ENCODE data around the gene SLC41A3.

Gene SLC41A3

GRCh38 chr3:126107203-126107939 is 23.4 kb upstream of the SLC41A3 start:
- no CpG with 5 or more reads among the region's 17 CpGs for WGBS (ENCODE audit: extremely low coverage, insufficient coverage, low lambda C conversion rate)
- Histone ChIP-seq H2BK120ac (ENCODE audit: low read depth, low read length) (no peak overlapping the region), H3K9ac (ENCODE audit: low read length) (no peak overlapping the region), H4K8ac (ENCODE audit: low read depth, low read length) (no peak overlapping the region), H3K18ac (ENCODE audit: low read length) (no peak overlapping the region), H3K4ac (ENCODE audit: low read depth, low read length) (no peak overlapping the region), H2AK5ac (ENCODE audit: low read length) (no peak overlapping the region), H2BK5ac (ENCODE audit: low read length) (no peak overlapping the region), H4K5ac (ENCODE audit: low read length) (no peak overlapping the region), H3K23ac (ENCODE audit: low read length) (no peak overlapping the region), H3K4me1 (ENCODE audit: control insufficient read depth, low read depth, low read length) (no peaks in the 10 kb centered on the region), H2BK15ac (replicated peaks; ENCODE audit: low read depth) (no peak overlapping the region), H3K79me2 (ENCODE audit: control insufficient read depth, insufficient read depth, low read length) (no peaks in the 10 kb centered on the region), H3K56ac (ENCODE audit: low read length) (no peak overlapping the region), H3K27ac (ENCODE audit: low read depth, low read length) (no peak overlapping the region), H3K36me3 (ENCODE audit: control insufficient read depth, insufficient read depth, low read length) (no peaks in the 10 kb centered on the region), H3K4me3 (ENCODE audit: low read length) (no peak overlapping the region), H3K4me2 (ENCODE audit: low read length) (no peak overlapping the region), H3K79me1 (ENCODE audit: low read length) (no peaks in the 10 kb centered on the region), H3K27me3 (ENCODE audit: insufficient read depth, low read length, poor library complexity) (no peaks in the 10 kb centered on the region)
- DNase-seq = no peak

- Histone ChIP-seq H2BK15ac (replicated peaks; ENCODE audit: low read depth) (no peak overlapping the region), H3K79me2 (ENCODE audit: control insufficient read depth, insufficient read depth, low read length) (no peaks in the 10 kb centered on the region), H3K4ac (ENCODE audit: low read depth, low read length) (no peak overlapping the region), H3K79me1 (ENCODE audit: low read length) (no peaks in the 10 kb centered on the region), H2BK5ac (ENCODE audit: low read length) (no peak overlapping the region), H3K23ac (ENCODE audit: low read length) (no peak overlapping the region), H3K27me3 (ENCODE audit: insufficient read depth, low read length, poor library complexity) (no peaks in the 10 kb centered on the region), H3K18ac (ENCODE audit: low read length) (no peak overlapping the region), H3K56ac (ENCODE audit: low read length) (no peak overlapping the region), H3K4me1 (ENCODE audit: control insufficient read depth, low read depth, low read length) (no peaks in the 10 kb centered on the region), H3K9ac (ENCODE audit: low read length) (no peak overlapping the region), H2BK120ac (ENCODE audit: low read depth, low read length) (no peak overlapping the region), H3K4me3 (ENCODE audit: low read length) (no peak overlapping the region), H3K4me2 (ENCODE audit: low read length) (no peak overlapping the region), H4K8ac (ENCODE audit: low read depth, low read length) (no peak overlapping the region), H3K36me3 (ENCODE audit: control insufficient read depth, insufficient read depth, low read length) (no peaks in the 10 kb centered on the region), H2AK5ac (ENCODE audit: low read length) (no peak overlapping the region), H4K5ac (ENCODE audit: low read length) (no peak overlapping the region), H3K27ac (ENCODE audit: low read depth, low read length) (no peak overlapping the region)
- no peak for DNase-seq
- WGBS (ENCODE audit: extremely low coverage, insufficient coverage, low lambda C conversion rate) = no CpG with 5 or more reads among the region's 21 CpGs
Measured at GRCh38 chr3:126106336-126107202, 22.6 kb upstream of the SLC41A3 start.

- Histone ChIP-seq H3K4ac (ENCODE audit: low read depth, low read length) (no peak overlapping the region), H3K27ac (ENCODE audit: low read depth, low read length) (no peak overlapping the region), H2BK120ac (ENCODE audit: low read depth, low read length) (no peak overlapping the region), H3K4me1 (ENCODE audit: control insufficient read depth, low read depth, low read length) (no peaks in the 10 kb centered on the region), H4K8ac (ENCODE audit: low read depth, low read length) (no peak overlapping the region), H3K79me2 (ENCODE audit: control insufficient read depth, insufficient read depth, low read length) (no peaks in the 10 kb centered on the region), H2BK15ac (replicated peaks; ENCODE audit: low read depth) (no peak overlapping the region), H3K4me2 (ENCODE audit: low read length) (no peak overlapping the region), H3K18ac (ENCODE audit: low read length) (no peak overlapping the region), H2BK5ac (ENCODE audit: low read length) (no peak overlapping the region), H3K79me1 (ENCODE audit: low read length) (no peaks in the 10 kb centered on the region), H3K9ac (ENCODE audit: low read length) (no peak overlapping the region), H3K4me3 (ENCODE audit: low read length) (no peak overlapping the region), H2AK5ac (ENCODE audit: low read length) (no peak overlapping the region), H3K27me3 (ENCODE audit: insufficient read depth, low read length, poor library complexity) (no peaks in the 10 kb centered on the region), H3K36me3 (ENCODE audit: control insufficient read depth, insufficient read depth, low read length) (no peaks in the 10 kb centered on the region), H4K5ac (ENCODE audit: low read length) (no peak overlapping the region), H3K23ac (ENCODE audit: low read length) (no peak overlapping the region), H3K56ac (ENCODE audit: low read length) (no peak overlapping the region)
- DNase-seq = no peak
- WGBS (ENCODE audit: extremely low coverage, insufficient coverage, low lambda C conversion rate) = no CpG with 5 or more reads among the region's 16 CpGs
Measured at GRCh38 chr3:126105691-126106187, 21.8 kb upstream of the SLC41A3 start.

GRCh38 chr3:126104742-126105605 is 21.1 kb upstream of the SLC41A3 start:
- Histone ChIP-seq H3K18ac (ENCODE audit: low read length) (no peak overlapping the region), H4K5ac (ENCODE audit: low read length) (no peak overlapping the region), H3K79me1 (ENCODE audit: low read length) (no peaks in the 10 kb centered on the region), H3K4me3 (ENCODE audit: low read length) (no peak overlapping the region), H3K56ac (ENCODE audit: low read length) (no peak overlapping the region), H3K79me2 (ENCODE audit: control insufficient read depth, insufficient read depth, low read length) (no peaks in the 10 kb centered on the region), H3K4me1 (ENCODE audit: control insufficient read depth, low read depth, low read length) (no peaks in the 10 kb centered on the region), H2BK120ac (ENCODE audit: low read depth, low read length) (no peak overlapping the region), H3K23ac (ENCODE audit: low read length) (no peak overlapping the region), H4K8ac (ENCODE audit: low read depth, low read length) (no peak overlapping the region), H2AK5ac (ENCODE audit: low read length) (no peak overlapping the region), H3K27me3 (ENCODE audit: insufficient read depth, low read length, poor library complexity) (no peaks in the 10 kb centered on the region), H3K27ac (ENCODE audit: low read depth, low read length) (no peak overlapping the region), H3K36me3 (ENCODE audit: control insufficient read depth, insufficient read depth, low read length) (no peaks in the 10 kb centered on the region), H2BK15ac (replicated peaks; ENCODE audit: low read depth) (no peak overlapping the region), H3K4me2 (ENCODE audit: low read length) (no peak overlapping the region), H2BK5ac (ENCODE audit: low read length) (no peak overlapping the region), H3K9ac (ENCODE audit: low read length) (no peak overlapping the region), H3K4ac (ENCODE audit: low read depth, low read length) (no peak overlapping the region)
- no CpG with 5 or more reads among the region's 15 CpGs for WGBS (ENCODE audit: extremely low coverage, insufficient coverage, low lambda C conversion rate)
- no peak for DNase-seq

GRCh38 chr3:126104028-126104635 is 20.2 kb upstream of the SLC41A3 start:
- Histone ChIP-seq H3K4me1 (ENCODE audit: control insufficient read depth, low read depth, low read length) (no peaks in the 10 kb centered on the region), H3K79me2 (ENCODE audit: control insufficient read depth, insufficient read depth, low read length) (no peaks in the 10 kb centered on the region), H2BK15ac (replicated peaks; ENCODE audit: low read depth) (no peak overlapping the region), H4K8ac (ENCODE audit: low read depth, low read length) (no peak overlapping the region), H3K23ac (ENCODE audit: low read length) (no peak overlapping the region), H3K27me3 (ENCODE audit: insufficient read depth, low read length, poor library complexity) (no peaks in the 10 kb centered on the region), H3K4me2 (ENCODE audit: low read length) (no peak overlapping the region), H4K5ac (ENCODE audit: low read length) (no peak overlapping the region), H2AK5ac (ENCODE audit: low read length) (no peak overlapping the region), H3K27ac (ENCODE audit: low read depth, low read length) (no peak overlapping the region), H3K56ac (ENCODE audit: low read length) (no peak overlapping the region), H2BK120ac (ENCODE audit: low read depth, low read length) (no peak overlapping the region), H3K18ac (ENCODE audit: low read length) (no peak overlapping the region), H2BK5ac (ENCODE audit: low read length) (no peak overlapping the region), H3K79me1 (ENCODE audit: low read length) (no peaks in the 10 kb centered on the region), H3K9ac (ENCODE audit: low read length) (no peak overlapping the region), H3K4me3 (ENCODE audit: low read length) (no peak overlapping the region), H3K4ac (ENCODE audit: low read depth, low read length) (no peak overlapping the region), H3K36me3 (ENCODE audit: control insufficient read depth, insufficient read depth, low read length) (no peaks in the 10 kb centered on the region)
- no peak for DNase-seq
- WGBS (ENCODE audit: extremely low coverage, insufficient coverage, low lambda C conversion rate) = no CpG with 5 or more reads among the region's 7 CpGs

Data from mesendoderm (in vitro differentiated cells).